Fibroblast of skin of right biceps (primary cell): ENCODE measurements around the gene RSRP1.

ENCODE experiments used
- DNase-seq: peaks from one replicate; pipeline ENCODE4 v3.0.0-alpha.2; 2013

The RSRP1 gene

GRCh38 chr1:25217015-25217414, 30.2 kb downstream of the RSRP1 start:
- no peak for DNase-seq

- DNase-seq, result no peak
Observed at GRCh38 chr1:25216123-25216522, 31.1 kb downstream of the RSRP1 start.

GRCh38 chr1:25212725-25213124, 34.5 kb downstream of the RSRP1 start:
- no peak for DNase-seq

- no peak for DNase-seq
Observed at GRCh38 chr1:25210728-25211127, 36.5 kb downstream of the RSRP1 start.

GRCh38 chr1:25209516-25209915, 37.7 kb downstream of the RSRP1 start:
- no peak for DNase-seq

GRCh38 chr1:25208561-25209222, 38.6 kb downstream of the RSRP1 start:
- DNase-seq, result no peak

- DNase-seq, result no peak
Observed at GRCh38 chr1:25208092-25208491, 39.2 kb downstream of the RSRP1 start.

GRCh38 chr1:25206201-25206600, 41.1 kb downstream of the RSRP1 start:
- DNase-seq, result peak; percentile 26

GRCh38 chr1:25205786-25206185, 41.5 kb downstream of the RSRP1 start:
- DNase-seq, result no peak

GRCh38 chr1:25204797-25205480, 42.3 kb downstream of the RSRP1 start:
- DNase-seq, result peak; percentile 86

GRCh38 chr1:25201006-25201405, 46.2 kb downstream of the RSRP1 start:
- DNase-seq, result no peak

GRCh38 chr1:25199819-25200620, 47.2 kb downstream of the RSRP1 start:
- no peak for DNase-seq

GRCh38 chr1:25198663-25199252, 48.5 kb downstream of the RSRP1 start:
- DNase-seq, result peak; percentile 62

GRCh38 chr1:25197982-25198662, 49.1 kb downstream of the RSRP1 start:
- DNase-seq, result no peak

GRCh38 chr1:25197235-25197975, 49.8 kb downstream of the RSRP1 start:
- DNase-seq, result no peak

- no peak for DNase-seq
Observed at GRCh38 chr1:25196830-25197229, 50.4 kb downstream of the RSRP1 start.

GRCh38 chr1:25195835-25196234, 51.4 kb downstream of the RSRP1 start:
- no peak for DNase-seq

GRCh38 chr1:25194572-25195020, 52.7 kb downstream of the RSRP1 start:
- no peak for DNase-seq

GRCh38 chr1:25194054-25194453, 53.2 kb downstream of the RSRP1 start:
- DNase-seq, result no peak

GRCh38 chr1:25193229-25193628, 54.0 kb downstream of the RSRP1 start:
- DNase-seq, result no peak
